Renal cortical epithelial cell (primary cell): ENCODE results near the gene TMEM131L. TPM values are rescaled to one million over a fixed set of nuclear protein-coding genes. Genes with fewer than 3 reads are reported as not detected.
"Not testable (repeated sequence)": the region's sequence is repeated elsewhere in the genome, so short reads cannot be mapped to it uniquely, and the experiment has no call there.

Experiments used
- DNase-seq: peaks from one replicate; pipeline ENCODE4 v3.0.0-alpha.2; 2011; ENCODE audit warnings: low read depth
- total RNA-seq: library from RNA; depleted of rRNA; stranded (reverse); fragments of >200 nt; gene quantifications from 2 replicates; pipeline ENCODE4 v1.2.3, GENCODE V29; 2014

TMEM131L gene
- total RNA-seq, 1 donor from 2014 or later = 7.8 TPM

DNA sequence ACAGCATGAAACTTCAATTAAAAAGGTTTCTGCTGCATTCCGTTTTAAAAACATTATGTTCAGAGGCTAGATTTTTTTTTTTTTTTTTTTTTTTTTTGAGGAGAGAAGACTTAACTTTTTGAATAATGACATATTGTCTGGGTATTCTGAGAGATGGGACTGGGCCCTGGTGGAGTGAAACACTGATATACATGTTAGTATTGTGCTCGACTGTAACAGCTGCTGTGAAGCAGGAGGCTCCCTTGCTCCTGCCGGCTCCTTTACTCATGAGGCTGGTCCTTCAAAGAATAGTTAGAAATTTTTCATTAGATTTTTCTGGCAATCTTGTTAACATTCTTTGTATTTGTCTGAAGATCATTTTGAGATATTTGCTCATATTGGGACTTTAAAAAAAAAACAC is 73.3 kb downstream of the TMEM131L start:
- no peak for DNase-seq

DNA sequence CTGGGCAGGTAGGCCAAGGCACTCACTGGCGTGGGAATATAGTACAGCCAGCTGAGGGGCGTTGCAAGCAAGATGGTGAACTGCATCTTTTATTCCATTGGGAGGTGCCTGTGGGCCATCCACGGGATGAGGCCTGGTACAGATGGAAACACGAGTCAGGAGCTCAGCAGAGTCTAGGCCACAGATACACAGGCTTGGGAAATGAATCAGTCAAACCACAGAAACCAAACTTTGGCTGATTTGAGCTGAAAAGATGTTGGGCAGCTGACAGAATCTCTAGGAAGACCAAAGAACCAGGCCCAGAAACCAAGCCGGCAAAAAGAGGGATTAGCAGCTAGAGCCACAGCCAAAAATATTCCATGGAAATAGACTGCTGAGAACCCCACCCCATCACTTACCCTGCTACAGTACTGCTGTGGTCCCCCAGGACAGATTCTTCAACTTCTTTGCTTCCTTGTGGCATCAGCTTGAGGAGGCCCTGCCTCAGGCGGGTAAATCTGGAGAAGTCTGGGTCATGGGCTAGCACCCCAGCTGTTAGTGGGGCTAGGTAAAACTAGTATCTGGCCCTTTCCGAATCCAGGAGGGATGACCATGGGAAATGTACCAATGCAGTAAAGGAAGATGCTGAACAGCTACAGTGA is 75.4 kb downstream of the TMEM131L start:
- peak; percentile 61 for DNase-seq

DNA sequence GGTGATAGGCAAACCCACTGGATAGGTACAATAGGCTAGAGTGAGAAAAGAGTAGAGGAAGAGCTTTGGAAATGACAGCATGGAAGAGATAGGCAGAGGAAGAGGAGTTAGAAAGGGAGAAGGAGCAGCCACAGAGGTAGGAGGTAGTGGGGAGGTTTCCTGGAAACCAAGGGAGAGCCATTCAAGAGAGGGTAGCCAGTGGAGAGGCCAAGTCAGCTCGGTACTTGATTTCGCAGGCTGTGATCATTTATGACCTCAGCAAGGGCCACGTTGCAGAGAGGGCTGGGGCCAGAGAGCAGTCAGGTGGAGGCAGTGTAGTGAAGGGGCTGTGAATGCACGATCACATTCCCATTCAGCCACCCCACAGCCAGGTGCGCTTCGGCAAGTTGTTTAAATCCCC is 76.0 kb downstream of the TMEM131L start:
- no peak for DNase-seq

DNA sequence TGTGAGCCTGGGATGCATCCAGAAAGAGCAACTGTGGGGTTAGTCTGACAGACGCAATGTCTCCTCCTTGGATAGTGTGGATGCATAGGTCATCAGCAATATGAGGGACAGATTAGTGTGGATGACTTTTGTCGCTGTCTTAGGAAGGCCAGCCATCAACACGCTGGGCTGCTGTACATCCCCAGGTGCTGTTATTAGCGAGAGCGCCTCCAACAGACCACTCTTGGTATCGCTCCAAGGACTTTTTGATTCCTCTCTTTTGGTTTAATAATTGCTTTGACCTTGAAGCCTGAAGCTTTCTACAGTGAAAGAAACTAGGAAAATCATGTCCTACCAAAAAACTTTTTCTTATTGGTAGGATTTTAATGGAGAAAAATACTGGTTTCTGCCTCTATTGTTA is 76.7 kb downstream of the TMEM131L start:
- no peak for DNase-seq

DNA sequence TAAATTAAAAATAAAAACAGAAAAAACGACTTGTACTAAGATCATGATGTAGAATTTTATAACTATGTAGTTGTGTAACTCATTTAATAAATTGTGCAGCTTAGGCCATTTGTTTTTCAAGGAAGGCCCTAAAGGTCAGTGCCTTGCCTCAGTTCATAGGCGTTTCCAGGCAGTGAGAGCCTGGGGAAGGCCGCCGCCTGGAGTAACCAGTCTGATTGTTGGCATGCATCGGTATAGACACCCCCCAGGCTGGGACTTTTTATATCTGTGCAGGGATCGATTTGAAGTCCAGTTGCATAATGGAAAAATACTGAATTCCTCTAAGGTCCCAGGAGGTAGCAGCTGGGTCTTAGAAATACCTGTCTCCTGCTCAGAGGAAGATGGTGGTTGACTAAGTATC is 77.2 kb downstream of the TMEM131L start:
- no peak for DNase-seq

DNA sequence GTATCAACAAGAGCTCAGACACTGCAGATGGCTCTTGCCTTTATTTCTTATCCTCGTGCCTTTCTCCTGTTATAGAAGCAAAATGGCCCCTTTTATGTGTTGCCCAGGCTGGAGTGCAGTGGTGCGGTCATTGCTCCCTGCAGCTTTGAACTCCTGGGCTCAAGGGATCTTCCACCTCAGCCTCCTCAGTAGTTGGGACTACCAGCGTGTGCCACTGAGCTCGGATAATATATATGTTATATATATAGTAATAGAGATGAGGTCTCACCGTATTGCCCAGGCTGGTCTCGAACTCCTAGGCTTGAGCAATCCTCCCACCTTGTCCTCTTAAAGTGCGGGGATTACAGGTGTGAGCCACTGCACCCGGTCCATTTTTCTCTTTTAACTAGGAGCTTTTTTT is 79.7 kb downstream of the TMEM131L start:
- no peak for DNase-seq

DNA sequence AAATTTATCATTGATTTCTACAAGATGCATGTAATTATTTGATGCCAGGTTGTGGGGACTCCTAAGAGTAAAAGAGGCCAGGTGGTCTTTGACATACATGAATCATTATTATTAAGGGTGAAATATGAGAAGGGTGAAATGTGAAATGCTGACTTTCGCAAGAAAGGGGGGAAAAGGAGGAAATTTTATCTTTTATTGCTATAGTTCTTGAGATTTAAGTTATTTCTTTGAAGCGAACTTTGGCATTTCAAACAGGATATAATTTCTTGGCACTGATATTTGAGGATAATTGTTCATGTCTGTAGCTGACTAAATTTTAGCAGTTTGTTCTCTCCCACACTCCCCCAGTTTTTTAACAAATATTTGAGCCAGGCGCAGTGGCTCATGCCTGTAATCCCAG is 80.1 kb downstream of the TMEM131L start:
- DNase-seq = no peak

DNA sequence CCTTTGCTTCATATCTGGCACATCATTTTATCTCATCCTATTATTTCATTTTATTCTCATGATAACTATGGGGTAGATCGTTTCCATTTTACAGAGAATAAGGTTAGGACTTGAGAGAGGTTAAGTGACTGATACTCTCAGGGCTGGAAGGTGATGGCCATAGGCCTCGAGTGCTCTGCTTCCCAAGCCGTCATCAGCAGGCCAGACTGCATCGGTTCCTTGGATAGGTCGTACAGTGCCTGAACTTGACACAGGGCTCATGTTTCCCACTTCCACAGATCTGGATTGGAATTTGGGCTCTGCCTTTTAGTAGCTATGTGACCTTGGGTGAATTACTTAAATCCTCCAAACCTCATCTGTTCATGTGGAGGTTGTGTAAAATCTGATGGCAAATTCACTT is 81.4 kb downstream of the TMEM131L start:
- no peak for DNase-seq

DNA sequence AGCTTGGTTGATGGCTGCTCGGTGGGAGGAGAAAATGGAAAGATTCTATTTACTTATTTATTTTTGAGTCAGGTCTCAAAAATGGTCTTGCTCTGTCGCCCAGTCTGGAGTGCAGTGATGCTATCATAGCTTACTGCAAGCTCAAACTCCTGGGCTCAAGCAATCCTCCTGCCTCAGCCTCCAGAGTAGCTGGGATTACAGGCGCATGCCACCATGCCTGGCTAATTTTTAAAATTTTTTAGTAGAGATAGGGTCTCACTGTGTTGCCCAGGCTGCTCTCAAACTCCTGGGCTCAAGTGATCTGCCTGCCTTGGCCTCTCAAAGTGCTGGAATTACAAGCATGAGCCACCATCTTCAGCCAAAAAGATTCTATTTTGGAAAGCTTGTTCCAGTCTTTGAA is 82.7 kb downstream of the TMEM131L start:
- DNase-seq = not testable (repeated sequence)

DNA sequence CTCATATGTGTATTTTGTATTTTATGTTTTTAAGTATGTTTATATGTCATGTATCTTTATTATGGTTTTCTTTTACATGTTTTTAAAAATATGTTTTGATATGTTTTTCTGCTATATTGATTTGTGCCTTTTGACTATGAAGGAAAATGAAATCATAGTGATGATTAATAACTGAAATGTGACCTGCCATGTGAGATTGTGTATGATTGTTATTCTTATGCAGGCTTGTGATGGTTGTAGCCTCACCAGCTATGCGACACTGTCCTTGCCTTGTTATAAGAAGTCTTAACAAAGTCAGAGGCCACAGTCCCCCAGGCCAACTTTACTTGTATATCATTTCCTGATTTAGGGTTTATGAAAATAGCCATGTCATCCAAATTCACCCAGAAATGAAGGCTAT is 83.2 kb downstream of the TMEM131L start:
- no peak for DNase-seq

DNA sequence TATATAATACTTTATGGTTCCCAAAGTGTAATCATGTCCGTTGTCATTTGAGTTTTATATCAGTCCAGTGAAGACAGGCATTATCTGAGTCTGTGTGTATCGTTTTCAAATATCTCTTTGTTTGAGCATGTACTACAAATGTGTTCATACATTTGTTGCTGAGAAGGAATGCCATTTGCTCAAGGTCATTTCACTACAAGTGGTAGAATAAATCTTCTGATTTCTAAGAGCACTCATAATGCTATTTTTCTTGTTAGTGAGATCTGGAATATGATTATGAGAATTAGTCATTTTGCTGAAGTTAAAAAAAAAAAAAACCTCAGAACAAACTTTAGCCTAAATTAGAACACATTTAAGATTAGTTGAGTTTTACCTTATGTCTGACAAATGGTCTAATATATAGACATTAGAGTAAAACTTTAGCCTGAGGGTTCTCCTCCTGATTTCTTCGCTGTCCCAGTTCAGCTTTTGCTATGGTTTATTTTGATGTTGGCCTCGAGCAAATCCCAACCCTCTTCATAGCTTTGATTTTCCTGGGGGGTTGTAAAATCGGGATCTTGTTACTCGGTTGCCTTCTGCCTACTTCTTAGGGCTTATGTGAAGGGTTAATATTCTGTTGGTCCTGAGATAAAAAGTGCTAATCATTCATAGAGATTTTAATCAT is 87.1 kb downstream of the TMEM131L start:
- no peak for DNase-seq

DNA sequence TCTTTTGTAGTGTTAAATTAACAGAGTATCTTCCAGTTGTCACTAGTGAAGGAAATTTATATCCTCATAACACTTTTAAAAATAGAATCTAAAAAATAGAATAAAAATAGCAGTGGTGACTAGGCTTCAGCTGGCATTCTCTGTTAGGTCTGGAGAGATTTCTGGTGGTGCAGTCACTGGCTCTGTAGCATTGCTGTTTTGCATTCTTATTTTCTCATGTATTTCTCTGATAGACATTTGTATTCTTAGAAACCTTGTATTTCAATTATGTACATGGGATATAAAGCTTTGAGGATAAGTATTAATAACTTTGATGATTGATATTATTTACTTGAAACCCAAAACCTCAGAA is 87.6 kb downstream of the TMEM131L start:
- no peak for DNase-seq

DNA sequence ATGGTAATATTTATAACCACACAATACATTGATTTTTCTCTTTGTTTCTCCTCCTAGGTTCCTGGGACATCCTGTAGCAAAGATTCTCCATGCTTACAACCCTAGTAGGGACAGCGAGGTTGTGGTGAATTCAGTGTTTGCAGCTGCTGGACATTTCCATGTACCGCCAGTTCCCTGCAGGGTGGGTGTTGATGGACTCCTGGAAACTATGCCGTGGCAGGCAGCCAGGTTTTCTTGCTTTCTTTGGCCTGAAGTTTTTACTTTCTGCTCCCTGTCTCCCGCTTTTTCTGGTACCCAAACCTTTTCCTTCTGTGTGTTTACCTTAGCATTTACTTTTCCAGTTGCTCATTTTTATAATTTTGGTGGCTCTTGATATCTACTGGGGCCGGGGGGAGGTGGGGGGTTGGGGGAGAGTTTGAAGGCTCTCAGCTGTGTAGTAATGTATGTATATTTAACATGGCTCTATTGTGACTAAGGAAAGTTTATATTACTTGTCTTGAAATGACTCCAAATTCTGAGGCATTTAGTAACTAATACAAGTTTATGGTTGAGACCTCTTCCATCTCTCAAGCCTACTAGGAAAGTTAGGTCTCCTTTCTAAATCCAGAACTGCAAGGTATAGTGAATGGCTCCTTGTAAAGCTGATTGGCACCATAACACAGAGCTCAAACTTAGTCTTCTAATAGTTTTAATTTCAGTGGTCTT is 89.7 kb downstream of the TMEM131L start:
- DNase-seq = peak; percentile 66

DNA sequence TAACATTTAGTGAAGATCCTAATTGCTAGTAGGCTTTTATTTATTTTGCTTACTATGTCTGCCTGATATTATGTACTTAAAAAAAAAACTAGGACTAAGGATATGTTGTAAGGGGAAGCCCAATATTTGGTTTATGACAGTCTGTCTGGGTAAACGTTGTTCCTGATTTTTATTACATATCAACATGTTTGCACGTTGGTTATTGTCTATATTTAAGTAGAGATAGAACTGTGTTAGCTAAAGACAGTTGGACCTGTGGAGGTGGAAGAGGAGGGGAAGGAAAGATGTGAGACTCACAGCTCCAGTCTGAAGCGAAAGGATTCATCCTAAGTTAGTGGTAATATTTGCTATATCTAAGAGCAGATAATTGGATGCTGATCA is 90.3 kb downstream of the TMEM131L start:
- DNase-seq = no peak

DNA sequence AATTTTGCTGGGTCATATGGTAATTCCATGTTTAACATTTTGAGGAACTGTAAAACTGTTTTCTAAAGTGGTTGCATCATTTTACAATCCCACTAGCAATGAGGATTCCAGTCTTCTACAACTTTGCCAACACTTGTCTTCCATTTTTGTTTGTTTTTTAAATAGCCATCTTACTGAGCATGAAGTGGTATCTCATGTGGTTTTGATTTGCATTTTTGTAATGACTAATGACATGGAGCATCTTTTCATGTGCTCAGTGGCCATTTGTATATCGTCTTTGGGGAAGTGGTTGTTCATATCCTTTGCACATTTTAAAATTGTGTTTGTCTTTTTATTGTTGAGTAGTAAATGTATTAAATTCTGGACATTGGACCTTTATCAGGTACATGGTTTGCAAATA is 94.7 kb downstream of the TMEM131L start:
- no peak for DNase-seq

DNA sequence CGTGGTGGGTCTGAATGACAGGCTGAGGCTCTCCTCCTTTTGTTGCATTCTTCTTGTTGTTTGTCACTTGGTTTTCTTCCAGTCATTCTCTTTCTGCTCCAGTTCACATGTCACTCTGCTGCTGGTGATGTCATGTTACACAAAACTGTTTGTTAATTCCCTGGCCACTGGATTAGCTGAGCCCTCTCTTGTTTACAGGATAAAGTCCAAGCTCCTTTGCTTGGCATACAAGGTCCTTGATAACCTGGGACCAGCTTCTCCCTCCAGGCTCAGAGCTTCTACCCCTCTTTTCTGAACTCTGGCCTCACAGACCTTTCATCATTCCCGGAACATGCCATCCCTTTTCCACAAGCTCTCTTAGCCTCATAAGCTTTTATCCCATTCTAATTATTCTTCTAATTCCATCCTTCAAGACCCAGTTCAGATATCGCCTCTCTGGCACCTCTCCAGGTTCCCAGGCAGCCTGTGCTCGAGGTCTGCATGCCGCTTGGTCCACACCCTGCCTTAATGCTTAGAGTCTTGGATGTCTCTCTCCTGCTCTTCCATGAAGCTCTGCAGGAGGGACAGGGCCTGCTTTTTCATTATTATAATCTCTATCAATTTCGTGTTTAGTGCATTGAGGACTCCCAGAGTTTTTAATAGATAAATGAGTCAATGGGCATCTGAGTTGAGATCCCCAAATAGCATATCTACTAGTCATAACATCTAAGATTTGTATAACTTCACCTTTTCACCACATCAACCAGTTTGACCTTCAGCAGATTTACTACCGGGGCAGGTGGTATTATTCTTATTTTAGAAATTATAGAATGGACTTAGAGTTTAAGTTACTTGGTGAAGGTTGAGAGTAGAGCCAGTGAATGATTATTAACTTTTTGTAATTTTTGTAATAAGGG is 98.7 kb downstream of the TMEM131L start:
- peak; percentile 73 for DNase-seq

DNA sequence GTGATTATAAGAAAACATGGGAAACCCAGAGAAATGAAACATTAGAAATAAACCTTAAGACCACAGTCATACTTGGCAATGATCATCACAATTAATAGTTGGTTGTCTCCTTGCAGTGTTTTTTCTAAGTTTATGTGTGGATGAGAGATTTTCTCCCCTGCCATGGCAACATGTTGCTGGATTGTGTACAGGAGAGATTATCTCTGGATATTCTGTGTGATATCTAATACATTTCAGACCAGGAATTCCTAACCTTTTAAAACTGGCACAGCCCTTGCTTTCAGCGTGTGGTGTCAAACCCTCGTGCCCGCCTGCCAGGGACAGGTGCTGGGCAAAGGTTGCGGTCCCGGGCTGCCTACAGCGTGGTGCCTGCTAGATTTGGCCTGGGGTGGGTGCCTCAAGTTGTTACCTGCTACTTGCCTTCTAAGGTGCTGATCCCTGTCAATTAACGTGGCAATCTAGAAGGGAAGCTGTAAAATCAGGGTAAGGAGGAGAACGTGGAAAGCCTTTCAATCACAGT is 100.5 kb downstream of the TMEM131L start:
- DNase-seq = no peak

DNA sequence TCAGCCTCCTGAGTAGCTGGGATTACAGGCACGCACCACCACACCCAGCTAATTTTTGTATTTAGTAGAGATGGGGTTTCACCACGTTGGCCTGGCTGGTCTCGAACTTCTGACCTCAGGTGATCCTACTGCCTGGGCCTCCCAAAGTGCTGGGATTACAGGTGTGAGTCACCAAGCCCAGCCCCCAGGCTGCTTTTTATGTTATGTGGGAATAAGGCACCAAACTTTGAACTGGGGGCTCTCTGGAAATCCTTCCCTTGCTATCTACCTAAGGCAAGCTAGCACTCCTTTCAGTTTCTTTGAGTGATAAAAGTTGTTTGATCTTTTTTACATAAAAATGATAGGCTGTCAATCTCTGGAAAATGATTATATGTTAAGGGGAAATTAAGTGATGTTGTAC is 101.5 kb downstream of the TMEM131L start:
- not testable (repeated sequence) for DNase-seq

DNA sequence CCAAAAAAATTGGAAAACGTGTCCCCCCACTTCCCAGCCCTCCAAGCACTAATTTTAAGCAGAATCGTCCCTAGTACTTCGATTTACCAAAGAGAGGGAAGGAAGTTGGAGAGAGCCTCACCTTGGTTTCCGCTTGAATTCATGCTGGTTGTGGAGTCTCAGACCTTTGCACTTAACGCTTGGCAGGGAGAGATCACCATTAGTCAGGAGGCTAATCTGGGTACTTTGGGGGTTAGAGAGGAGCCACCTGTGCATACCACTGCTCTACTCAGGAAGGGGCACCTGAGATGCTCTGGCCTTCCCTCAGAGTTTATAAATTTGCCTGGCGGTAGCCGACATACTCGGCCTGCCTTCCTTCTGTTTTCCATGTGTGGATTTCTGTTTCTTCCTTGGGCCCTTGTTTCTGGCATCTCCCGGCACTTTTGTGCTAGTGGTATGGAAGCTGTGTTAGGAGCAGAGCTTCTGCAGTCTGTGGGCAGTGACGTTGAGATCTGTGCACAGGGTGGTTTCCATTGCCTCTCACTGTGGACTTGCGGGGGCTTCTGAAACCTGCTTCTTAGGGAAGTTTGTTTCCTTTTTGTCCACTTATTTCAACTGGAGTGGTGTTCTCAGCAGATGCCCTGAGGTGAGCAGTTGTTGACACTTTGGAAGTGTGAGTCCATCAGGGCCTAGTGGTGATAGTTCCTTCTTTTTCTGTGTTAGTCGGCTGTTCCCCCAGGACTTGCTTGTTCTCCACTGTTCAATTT is 104.2 kb downstream of the TMEM131L start:
- no peak for DNase-seq

DNA sequence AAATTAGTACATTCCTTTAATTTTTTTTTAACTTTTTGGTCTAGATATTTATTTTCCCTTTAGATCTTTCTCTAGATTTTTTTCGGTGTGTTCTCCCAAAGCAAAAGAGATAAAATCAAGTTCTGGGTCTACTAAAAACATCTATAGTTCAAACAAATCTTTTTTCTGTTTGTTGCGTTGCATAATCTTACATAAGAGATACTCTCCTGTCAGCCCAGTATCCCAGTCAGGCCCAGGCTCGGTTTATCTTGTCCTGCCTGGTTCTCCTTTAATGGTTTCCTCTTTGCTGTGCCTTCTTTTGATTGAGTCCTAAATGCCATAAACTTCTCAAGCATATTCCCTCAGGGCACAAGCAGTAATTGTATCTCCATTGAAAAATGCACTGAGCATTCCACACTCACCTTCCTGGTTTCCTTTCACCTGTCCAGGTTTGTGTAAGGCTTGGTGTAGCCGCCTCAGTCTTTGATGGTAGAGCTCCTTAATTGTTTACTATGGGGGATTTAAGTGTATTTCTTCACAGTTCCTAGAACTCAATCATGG is 104.9 kb downstream of the TMEM131L start:
- DNase-seq = no peak

DNA sequence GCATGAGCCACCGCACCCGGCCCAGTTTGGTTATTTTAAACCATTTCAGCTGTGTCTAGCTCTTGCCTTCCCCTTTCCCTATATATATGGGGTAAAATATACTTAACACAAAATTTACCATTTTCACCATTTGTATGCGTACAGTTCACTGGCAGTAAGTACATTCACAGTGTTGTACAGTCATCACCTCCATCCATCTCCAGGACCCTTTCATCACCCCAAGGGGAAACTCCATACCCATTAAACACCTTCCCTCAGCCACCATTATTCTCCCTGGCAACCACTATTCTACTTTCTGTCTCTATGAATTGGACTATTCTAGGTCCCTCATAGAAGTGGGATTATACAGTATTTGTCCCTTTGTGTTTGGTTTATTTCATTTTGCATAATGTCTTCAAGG is 106.4 kb downstream of the TMEM131L start:
- no peak for DNase-seq
